Left colon (tissue), 2 donors: ENCODE measurements around the gene KRTAP29-1. TPM values are rescaled to one million over a fixed set of nuclear protein-coding genes. Genes with fewer than 3 reads are reported as not detected.
"Not testable (repeated sequence)": the region's sequence is repeated elsewhere in the genome, so short reads cannot be mapped to it uniquely, and the experiment has no call there.

Experiments used
- ATAC-seq: fragments of 200-7000 bp; cut with Tn5 transposase; one replicate; pipeline ENCODE4 v1.9.1; 2020; ENCODE audit warnings: mild to moderate bottlenecking, moderate library complexity
- DNase-seq, 2 donors: peaks; one replicate each; pipeline ENCODE4 v3.0.0-alpha.2; 2020
- intact Hi-C, 2 donors: fragments of 100-400 bp; cut with DNase I in 1 of 2; cut with micrococcal nuclease in 1 of 2; formaldehyde crosslinking; loops; one replicate each; pipeline versions ENCODE4 v1.11.2 to v1.14.0; 2022; cut with DNase I, micrococcal nuclease
- long read RNA-seq: library from polyadenylated mRNA; unstranded; transcript quantifications from one replicate; pipeline ENCODE4 v2.0.0, GENCODE V29; 2021
- total RNA-seq, 2 donors: library from RNA; stranded (reverse); fragmentation: NEBNext Ultra II Directional; extraction: Animal tissue kit (Norgen Biotek cat#: 25700); gene quantifications; one replicate each; pipeline ENCODE4 v1.2.1, GENCODE V29; 2021
- donor health status: DM: no; HTN: no; CAD: no.
- donor health status: DM: yes; HTN: yes; CAD: no.

KRTAP29-1 gene, protein sequence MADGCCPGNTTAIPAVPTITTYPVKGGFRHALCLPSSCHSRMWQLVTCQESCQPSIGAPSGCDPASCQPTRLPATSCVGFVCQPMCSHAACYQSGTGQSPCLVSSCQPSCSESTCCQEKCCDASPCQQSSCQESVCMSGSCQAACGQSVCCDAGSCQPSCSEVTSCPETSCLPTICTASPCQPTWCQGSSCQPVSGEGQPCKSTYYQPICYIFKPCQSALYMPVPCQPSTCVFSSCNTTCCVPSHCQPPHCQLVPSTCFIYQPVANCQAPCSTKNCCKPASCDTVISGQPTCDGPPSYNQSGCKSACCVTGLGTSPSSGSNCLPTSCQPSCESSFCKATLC
- total RNA-seq = not detected
- long read RNA-seq = 0 reads

DNA sequence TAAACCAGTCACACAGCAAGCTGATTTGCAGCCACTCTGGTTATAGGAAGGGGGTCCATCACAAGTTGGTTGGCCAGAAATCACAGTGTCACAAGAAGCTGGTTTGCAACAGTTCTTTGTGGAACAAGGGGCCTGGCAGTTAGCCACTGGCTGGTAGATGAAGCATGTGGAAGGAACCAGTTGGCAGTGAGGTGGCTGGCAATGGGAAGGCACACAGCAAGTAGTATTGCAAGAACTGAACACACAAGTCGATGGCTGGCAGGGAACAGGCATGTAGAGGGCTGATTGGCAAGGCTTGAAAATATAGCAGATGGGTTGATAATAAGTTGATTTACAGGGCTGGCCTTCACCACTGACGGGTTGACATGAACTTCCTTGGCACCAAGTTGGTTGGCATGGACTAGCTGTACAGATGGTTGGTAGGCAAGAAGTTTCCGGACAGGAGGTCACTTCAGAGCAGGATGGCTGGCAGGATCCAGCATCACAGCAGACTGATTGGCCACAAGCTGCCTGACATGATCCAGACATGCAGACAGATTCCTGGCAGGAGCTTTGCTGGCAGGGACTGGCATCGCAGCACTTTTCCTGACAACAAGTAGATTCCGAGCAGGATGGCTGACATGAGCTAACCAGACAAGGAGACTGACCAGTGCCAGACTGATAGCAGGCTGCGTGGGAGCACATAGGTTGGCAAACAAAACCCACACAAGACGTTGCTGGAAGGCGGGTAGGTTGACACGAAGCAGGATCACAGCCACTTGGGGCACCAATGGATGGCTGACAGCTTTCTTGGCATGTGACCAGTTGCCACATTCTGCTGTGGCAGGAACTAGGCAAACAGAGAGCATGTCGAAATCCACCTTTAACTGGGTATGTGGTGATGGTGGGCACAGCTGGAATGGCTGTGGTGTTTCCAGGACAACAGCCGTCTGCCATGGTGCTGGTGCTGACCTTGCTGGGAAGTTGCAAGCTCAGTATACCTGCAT lies at the start of gene KRTAP29-1:
KRTAP29-1 (minus strand) TSS at position 936 of the 986 bp plus-strand sequence; CDS start at position 936, 0 bp downstream.
- ATAC-seq = no peak
- intact Hi-C loops = no loop called here
- no peak for DNase-seq

DNA sequence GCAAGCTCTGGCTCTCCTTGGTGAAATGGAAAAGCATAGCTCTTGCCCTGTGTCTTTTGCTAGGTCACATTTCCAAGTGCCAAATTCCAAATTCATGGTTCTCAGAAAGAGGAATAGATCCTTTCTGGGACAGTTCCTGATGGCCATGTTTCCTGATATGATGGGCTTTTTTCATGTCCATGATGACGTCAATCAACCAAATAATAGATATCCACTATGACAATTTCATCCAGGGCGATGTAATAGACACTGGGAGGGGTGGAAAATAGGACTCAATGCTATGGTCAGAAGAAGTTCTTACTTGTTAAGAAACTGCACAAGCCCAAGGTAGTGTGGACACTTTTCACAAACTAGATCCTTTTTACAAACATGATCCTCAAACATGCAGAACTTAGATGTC lies 48.5 kb upstream of the KRTAP29-1 start:
- ATAC-seq (no peak), DNase-seq (no peak)
- intact Hi-C loops = no loop called here

DNA sequence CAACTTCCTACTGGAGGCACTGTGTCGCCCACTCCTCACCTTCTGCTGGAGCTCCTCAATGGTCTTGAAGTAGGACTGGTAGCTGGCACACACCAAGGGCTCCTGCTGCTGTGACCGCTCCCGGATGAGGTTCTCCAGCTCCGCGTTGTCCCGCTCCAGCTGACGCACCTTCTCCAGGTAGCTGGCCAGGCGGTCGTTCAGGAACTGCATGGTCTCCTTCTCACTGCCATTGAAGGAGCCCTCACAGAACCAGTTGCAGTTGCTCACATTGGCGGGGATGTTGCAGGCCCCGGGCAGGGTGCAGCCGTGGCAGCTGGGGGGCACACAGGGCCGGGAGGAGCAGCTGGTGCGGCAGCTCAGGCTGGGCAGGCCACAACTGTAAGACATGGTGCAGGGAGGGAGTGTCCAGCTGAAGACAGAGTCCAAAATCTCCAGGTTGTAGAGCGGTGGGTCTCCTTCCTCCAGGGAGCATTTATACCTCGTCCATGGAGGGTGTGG lies 47.8 kb upstream of the KRTAP29-1 start, which contains the start of gene KRT33A:
KRT33A (minus strand) TSS at position 448 of the 498 bp plus-strand sequence; CDS start at position 387, 61 bp downstream.
- intact Hi-C loops, DNase-seq, ATAC-seq: not testable (repeated sequence)

DNA sequence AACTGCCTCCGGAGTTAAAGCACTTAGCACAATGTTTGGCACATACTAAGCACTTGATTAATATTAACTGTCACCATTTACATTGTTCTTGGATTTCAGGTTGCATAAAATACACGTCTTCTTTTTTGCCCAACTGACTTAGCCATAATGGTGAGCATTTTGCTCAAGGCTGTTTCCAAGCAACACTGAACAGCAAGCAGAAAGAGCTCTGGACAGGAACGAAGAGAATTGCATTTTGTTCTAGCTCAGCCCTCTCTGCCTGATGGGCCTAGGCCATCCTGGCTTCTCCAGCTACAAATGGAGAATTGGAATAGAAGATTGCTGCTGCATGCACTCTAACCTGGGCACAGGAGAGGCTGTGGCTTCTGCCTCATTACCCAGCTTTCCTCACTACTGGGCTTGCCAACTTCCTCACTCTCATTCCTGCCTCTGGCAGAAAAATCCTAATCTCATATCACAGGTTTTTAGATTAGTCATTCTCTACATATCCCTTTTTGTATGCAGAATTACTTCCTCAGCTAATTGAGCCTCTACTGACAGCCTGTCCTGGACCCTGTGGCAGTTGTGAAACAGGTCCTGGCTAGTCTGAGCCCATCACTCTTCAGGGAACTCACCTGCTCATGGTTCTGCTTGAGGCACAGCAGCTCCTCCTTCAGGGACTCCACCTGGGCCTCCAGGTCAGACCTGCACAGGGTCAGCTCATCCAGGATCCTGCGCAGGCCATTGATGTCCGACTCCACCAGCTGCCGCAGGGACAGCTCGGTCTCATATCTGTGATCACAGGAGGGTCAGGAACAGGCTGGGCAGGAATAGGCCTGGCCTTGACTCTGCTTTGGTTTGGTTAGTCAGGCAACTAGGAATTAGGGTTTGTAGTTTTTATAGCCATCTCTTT lies 45.5 kb upstream of the KRTAP29-1 start:
- no peak for ATAC-seq
- intact Hi-C loops = no loop called here
- no peak for DNase-seq

DNA sequence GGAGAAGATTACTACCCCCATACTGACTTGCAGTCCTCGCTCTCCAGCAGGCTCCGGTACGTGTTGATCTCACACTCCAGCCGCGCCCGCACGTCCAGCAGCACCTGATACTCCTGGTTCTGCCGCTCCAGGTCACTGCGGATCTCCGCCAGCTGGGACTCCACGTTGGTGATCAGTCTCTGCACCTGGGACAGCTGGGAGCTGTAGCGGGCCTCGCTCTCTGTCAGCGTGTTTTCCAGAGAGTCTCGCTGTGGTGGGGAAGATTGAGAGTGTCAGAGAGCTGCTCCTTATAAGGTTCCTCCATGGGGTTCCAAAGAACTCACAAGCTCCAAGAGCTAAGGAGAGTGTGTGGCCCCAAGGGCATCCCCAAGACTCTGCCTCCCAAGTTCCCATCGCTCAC lies 43.8 kb upstream of the KRTAP29-1 start:
- ATAC-seq, intact Hi-C loops: not testable (repeated sequence)

DNA sequence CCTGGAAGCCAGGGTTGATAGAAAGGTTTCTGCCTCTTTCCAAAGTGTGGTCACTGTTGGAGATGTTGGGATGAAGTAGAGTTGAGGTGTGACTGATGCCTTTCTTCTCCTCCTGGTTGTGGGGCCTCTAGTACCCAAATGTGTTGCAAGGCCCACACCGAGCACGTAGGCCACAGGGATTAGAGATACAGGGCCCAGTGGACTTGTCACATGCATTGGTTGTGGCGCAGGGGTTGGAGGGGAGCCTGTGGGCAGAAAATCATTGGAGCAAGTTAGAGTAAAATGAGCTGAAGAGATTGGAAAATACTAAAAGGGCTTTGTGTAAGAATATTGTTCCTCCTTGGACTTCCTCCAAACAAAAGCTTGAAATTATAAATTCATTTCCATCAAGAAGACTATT lies 43.3 kb upstream of the KRTAP29-1 start:
- ATAC-seq = no peak
- DNase-seq = no peak
- intact Hi-C loops = no loop called here

More for the DNA sequence above, 43.8 kb upstream of the KRTAP29-1 start:
- not testable (repeated sequence) for DNase-seq

DNA sequence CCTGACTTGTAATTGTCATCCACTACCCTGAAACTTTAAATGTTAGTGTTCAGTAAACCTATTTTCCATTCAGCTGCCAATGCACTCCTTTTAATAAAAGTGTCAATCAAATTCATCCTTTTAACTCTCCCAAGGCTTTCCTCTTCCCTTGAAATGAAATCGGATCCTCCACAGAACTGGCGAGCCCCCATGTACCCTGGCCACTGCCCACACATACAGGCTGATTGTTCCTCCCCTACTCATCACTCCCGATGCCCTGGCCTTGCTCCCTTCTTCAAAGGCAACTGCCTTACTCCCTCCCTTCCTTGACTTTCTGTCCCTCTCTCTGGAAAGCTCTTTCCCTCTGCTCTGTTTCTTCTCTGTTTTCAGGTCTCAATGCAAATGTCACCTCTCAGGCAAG lies 40.4 kb upstream of the KRTAP29-1 start:
- ATAC-seq (no peak), DNase-seq (no peak)
- intact Hi-C loops = no loop called here

DNA sequence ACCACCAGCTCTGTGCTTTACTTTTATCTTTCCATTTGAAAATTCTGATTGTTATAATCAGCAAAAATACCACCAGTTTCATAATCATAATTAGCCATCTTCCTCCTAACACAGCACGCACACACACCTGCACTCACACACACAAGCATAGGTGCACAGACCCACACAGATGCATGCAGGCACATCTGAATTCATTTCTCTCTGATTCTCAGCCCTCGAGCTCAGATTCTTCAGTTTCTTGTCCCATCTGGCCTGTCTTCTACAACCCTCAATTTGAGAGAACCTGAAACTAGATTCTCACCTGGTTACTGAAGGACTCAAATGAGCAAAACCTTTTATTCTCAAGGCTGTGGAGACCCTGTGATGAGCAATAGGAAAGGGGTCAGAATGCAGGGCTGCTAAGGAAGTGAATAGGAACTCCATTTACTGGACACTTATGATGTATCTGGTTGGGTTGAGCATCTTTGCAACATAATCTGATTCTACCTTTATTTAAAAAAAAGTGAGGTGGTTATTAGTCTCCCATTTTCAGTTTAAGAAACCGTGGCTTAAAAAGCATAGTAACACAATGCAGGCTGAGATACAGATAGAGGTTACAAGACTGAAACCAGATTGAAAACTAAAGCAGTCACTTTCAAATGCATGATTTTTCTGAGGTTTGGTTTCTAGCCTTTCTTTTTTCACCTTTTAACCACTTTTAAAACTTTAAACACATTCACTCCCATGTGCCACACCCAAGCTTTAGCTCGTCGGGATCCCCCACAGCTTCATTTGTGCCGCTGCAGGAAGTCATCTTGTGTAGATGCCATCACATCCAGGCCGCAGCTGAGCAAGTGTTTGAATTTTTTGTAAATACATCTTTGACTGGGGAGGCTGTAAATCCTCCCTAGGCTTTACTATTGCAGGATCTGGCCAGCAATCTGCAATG lies 38.5 kb upstream of the KRTAP29-1 start:
- DNase-seq = no peak
- ATAC-seq = no peak
- intact Hi-C loops = no loop called here

DNA sequence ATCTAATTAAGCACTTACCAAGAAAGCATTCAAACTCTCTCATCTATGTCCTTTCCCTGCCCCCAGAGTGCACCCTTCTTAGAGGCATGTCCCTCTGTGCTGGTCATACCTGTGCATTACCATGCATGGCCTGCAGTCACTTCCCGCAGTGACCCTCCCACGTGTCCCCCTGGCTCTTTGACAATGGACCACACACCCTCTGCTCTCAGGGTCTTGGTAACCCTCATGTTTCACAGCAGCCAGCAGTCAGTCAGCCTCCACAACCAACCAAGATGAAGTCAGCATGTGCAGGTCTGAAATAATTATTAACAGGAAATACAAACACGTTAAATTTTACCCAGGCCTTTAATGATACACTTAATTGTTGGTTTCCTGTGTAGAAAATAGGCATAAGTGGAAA lies 37.8 kb upstream of the KRTAP29-1 start:
- ATAC-seq (no peak), DNase-seq (no peak)
- intact Hi-C loops = no loop called here

DNA sequence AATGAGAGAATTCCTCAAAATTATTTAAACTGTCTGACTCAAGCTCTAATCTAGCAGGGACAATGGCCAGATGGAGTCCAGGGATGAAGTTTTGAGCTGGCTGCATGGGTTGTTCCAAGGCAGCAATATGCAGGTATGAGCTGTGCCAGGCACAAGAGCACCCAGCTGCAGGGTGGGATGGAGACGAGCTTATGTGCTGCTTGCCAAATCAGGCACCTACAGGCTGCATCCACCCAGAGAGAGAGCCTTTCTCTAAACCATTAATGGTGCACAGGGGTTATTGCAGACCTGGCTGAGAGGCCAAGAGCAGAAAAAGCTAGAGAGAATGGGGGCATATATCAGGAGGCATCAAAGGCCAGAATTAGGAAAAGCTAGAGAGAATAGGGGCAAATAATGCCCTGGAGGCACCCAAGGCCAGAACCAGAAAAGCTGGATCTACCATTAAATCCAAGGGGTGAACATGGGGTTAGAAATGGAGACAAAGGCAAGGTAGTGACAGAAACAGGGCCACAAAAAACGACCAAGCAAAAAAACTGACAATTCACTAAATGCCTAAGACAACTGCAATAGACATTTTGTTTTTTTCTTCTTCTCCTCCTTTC lies 37.0 kb upstream of the KRTAP29-1 start:
- intact Hi-C loops = no loop called here
- ATAC-seq (no peak), DNase-seq (no peak)

DNA sequence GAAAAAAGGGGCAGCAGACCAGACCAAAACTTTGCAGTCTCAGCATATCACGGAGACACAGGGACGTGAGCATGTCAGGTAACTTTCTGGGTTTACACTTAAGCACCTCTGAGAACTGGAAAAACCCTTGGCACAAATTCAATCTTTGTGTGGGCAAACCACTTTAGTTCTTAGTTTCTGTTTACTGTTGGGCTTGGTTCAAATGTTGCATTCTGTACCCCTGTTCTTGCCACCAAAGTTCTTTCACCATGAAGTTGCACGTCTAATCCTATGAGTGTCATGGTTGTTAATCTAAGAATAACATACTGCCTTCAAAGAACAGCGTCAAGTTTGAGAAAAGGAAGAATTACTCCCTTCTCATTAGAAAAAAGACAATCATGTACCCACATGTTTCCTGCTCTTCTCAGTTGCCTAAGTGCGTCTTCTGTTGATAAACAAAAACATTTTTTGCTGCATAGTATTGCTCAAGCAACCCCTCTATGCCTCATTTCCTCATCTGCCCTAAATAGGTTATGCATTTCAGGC lies 36.4 kb upstream of the KRTAP29-1 start:
- intact Hi-C loops = no loop called here
- DNase-seq (no peak), ATAC-seq (no peak)

DNA sequence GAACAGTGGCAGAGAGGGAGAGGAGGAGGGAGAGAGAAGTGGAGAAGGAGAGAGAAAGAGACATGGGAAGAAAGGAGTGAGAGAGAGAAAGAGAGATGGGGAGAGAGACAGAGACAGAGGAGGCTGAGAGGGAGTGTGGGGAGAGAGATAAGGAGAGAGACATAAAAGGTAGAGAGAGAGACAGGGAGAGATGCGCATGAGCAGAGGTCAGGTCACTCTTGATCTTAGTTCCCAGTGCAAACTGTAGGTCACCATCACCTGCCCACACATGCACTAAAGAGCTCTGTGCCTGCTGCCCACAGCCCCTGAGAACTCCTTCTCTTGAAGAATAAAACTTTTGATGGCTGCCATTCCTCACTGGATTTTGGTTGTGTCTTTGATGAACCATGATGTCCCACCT lies 33.1 kb upstream of the KRTAP29-1 start:
- ATAC-seq (no peak), DNase-seq (no peak)
- intact Hi-C loops = no loop called here

DNA sequence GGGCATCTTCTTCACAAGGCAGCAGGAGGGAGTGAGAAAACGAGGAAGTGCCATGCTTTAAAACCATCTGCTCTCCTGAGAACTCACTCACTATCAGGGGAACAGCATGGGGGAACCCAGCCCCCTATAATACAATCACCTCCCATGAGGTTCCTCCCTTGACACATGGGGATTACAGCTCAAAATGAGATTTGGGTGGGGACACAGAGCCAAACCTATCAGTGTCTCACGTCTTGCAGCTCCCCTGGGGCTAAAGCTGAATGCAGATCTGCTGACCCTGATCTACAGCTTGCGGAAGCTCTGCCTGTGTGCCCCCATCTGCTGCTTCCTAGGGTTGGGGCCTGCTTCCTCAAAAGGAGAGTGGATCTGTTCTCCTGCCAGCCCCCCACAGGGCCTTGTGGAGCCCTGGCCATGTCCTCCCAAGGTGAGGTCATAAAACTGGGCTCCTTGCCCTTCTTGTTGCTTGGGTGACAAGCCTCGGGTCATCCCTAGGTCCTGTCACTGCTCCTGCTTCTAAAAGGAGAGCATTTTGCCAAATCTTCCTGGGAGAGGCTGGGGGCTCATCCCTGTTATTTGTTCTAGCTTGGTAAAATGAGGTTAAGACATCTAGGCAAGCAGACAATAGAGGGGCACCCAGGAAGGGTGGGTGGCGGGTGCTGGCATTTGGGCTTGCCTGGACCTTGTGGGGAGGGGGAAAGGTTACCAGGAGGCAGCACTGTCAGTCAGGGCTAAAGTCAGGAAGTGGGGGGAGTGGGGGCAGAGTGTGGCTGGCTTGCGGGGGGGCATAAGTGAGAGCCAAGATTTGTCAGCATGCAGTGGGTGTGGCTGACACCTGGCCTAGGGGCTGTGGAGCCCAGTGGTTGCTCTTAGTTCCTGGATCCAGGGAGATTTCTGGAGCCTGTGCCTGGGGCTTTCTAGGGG lies 32.0 kb upstream of the KRTAP29-1 start:
- ATAC-seq = no peak
- intact Hi-C loops = no loop called here
- DNase-seq = no peak

DNA sequence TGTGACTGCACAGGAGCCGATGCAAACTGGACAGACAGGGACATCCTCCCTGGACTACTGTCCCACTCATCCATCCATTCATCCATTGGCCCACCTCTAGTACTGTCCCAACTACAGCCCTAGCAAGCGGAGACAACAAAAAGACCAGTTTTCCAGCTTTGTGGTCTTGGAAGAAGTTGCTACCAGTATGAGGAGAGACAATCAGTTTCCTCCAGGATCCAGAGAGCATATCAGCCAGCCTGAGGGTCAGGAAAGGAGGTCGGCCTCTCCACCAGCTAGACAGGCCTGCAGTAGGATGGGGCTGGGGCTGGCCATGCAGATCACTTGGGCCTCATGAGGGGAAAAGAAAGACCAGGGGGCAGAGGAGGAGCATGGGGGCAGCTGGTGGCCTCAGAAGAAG lies 31.2 kb upstream of the KRTAP29-1 start:
- ATAC-seq = no peak
- DNase-seq = no peak
- intact Hi-C loops = no loop called here

DNA sequence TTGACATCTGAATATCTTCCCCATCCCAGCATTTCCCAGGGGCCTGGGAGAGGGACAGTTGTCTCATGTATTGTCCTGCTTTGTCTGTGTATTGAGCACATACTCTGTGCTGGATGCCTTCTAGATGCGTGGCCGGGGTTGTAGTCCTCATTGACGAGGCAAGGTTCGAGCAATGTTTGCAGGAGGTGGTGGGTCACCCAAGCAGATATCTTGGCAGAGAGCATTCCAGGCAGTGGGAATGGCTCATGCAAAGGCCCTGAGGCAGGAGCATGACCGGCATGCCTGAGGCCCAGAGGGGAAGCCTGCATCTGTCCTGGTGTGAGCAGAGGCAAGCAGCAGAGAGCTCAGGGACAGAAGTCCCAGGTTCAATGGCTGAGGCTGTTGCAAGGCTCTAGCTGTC lies 30.4 kb upstream of the KRTAP29-1 start:
- DNase-seq = no peak
- no peak for ATAC-seq
- intact Hi-C loops = no loop called here

DNA sequence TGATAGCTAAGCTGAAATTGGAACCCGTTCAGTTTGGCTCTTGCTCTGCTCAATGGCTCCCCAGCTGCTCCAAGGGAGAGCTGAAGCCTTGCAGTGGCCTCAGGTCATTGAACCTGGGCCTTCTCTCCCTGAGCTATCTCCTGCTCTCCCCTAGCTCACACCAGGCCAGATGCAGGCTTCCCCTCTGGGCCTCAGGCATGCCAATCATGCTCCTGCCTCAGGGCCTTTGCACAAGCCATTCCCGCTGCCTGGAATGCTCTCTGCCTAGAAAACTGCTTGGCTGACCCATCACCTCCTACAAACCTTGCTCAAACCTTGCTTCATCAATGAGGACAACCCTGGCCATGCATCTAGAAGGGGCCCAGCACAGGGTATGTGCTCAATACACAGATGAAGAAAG lies 29.6 kb upstream of the KRTAP29-1 start:
- no peak for ATAC-seq
- intact Hi-C loops = no loop called here
- DNase-seq = no peak
